ENCODE measurements around the gene RBM24. TPM values are rescaled to one million over a fixed set of nuclear protein-coding genes. Genes with fewer than 3 reads are reported as not detected.

The RBM24 gene
- total and polyA plus RNA-seq, 2 donors (not counting 3 experiments of a cell fraction or from before 2014, with no cell fraction given), result 6.6 to 6.7 TPM

DNA sequence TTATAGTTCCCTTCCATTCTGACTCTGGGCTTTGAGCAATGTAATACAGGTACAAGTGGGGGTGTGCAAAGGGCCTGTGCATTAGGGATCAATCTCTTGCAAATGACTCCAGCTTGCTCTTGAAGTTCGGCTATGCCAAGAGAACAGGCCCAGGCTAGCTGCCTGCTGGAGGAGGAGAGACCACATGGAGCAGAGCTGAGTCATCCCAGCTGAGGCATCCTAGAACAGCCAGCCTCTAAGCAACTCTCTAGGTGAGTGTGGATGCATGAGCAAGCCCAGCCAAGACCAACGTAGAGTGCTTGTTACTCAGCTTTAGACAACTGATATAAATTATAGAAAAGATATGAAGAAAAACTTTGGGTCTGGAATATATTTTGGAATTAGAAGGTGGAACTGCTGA, 47.6 kb upstream of the RBM24 start:
- intact Hi-C loops (cut with micrococcal nuclease) (no loop called here), dilution Hi-C loops (cut with MboI; ENCODE audit: extremely low pct_ligation_motif_present, low sequenced_read_pairs) (no loop called here)
- no peaks in the 10 kb centered on the region for H4K20me1 ChIP-seq (replicated peaks; ENCODE audit: control insufficient read depth, extremely low read depth, insufficient read depth, low read length)
- TF ChIP-seq FOS (IDR thresholded peaks at IDR 0.05; ENCODE audit: borderline replicate concordance, insufficient read depth, low read length), result no peak
- TF ChIP-seq JUN (IDR thresholded peaks at IDR 0.05; ENCODE audit: borderline replicate concordance, insufficient read depth, insufficient read length, low read depth), result no peak
- no peak for TF ChIP-seq POLR2AphosphoS5 (IDR thresholded peaks at IDR 0.05; ENCODE audit: insufficient read depth, low read depth, low read length)
- no peak for TF ChIP-seq MYC (IDR thresholded peaks at IDR 0.05; ENCODE audit: low read depth, low read length)
- TF ChIP-seq CTCF (IDR thresholded peaks at IDR 0.05; ENCODE audit: extremely low read depth in 1 of 2, insufficient read depth in 1 of 2, low read depth in 1 of 2, low read length in 2 of 2), result no peak
- TF ChIP-seq, protein P1, sequence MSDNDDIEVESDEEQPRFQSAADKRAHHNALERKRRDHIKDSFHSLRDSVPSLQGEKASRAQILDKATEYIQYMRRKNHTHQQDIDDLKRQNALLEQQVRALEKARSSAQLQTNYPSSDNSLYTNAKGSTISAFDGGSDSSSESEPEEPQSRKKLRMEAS (IDR thresholded peaks at IDR 0.05; ENCODE audit: insufficient read depth, insufficient read length), result no peak
- TF ChIP-seq POLR2A (IDR thresholded peaks at IDR 0.05; ENCODE audit: low read depth, low read length), result no peak
- TF ChIP-seq EZH2 (IDR thresholded peaks at IDR 0.05; ENCODE audit: borderline replicate concordance, low read depth, low read length, severe bottlenecking), result no peak
- no peak for TF ChIP-seq GATA2 (IDR thresholded peaks at IDR 0.05; ENCODE audit: insufficient read depth, insufficient read length, low read depth, low read length)
- H3K9me3 ChIP-seq (replicated peaks; ENCODE audit: control insufficient read depth, insufficient read depth, low read length), result no peaks in the 10 kb centered on the region
- ChIA-PET CTCF (no interaction called here), POLR2A (no interaction called here)
- H3K4me1 ChIP-seq (ENCODE audit: control insufficient read depth, extremely low read depth, insufficient read depth, low read length), result no peaks in the 10 kb centered on the region
- no peaks in the 10 kb centered on the region for H3K27me3 ChIP-seq (ENCODE audit: control insufficient read depth in 2 of 2, insufficient read depth in 2 of 2, low read length in 2 of 2)
- no peaks in the 10 kb centered on the region for H3K36me3 ChIP-seq (ENCODE audit: control insufficient read depth in 2 of 2, extremely low read depth in 1 of 2, insufficient read depth in 2 of 2, low read length in 2 of 2)
- no peaks in the 10 kb centered on the region for H3K79me2 ChIP-seq (ENCODE audit: control insufficient read depth, insufficient read depth, low read length)
- no TSS peak for BruUV-seq (replicated peaks)
- no peak for DNase-seq (ENCODE audit: low read depth, low spot score)
- no peak overlapping the region for H3K9ac ChIP-seq (replicated peaks; ENCODE audit: extremely low read depth, insufficient read depth, low read length)
- no peak overlapping the region for H3K4me3 ChIP-seq (replicated peaks in 1 of 3; ENCODE audit: insufficient read depth in 1 of 3, low read depth in 1 of 3, low read length in 3 of 3)
- H3K27ac ChIP-seq (ENCODE audit: insufficient read depth, low read depth, low read length), result no peak overlapping the region
- no peak overlapping the region for H2AFZ ChIP-seq (ENCODE audit: low read depth, low read length)
- no peaks in the 10 kb centered on the region for H3K9me1 ChIP-seq (replicated peaks; ENCODE audit: control insufficient read depth, extremely low read depth, insufficient read depth, low read length)
- no peak overlapping the region for H3K4me2 ChIP-seq (ENCODE audit: insufficient read depth, low read length)
- FAIRE-seq, result no peak

Measured in endothelial cell of umbilical vein (primary cell).